ENCODE data around the gene IQCH.

- TF ChIP-seq, protein P1, sequence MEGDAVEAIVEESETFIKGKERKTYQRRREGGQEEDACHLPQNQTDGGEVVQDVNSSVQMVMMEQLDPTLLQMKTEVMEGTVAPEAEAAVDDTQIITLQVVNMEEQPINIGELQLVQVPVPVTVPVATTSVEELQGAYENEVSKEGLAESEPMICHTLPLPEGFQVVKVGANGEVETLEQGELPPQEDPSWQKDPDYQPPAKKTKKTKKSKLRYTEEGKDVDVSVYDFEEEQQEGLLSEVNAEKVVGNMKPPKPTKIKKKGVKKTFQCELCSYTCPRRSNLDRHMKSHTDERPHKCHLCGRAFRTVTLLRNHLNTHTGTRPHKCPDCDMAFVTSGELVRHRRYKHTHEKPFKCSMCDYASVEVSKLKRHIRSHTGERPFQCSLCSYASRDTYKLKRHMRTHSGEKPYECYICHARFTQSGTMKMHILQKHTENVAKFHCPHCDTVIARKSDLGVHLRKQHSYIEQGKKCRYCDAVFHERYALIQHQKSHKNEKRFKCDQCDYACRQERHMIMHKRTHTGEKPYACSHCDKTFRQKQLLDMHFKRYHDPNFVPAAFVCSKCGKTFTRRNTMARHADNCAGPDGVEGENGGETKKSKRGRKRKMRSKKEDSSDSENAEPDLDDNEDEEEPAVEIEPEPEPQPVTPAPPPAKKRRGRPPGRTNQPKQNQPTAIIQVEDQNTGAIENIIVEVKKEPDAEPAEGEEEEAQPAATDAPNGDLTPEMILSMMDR (conservative IDR thresholded peaks at IDR 0.05): no peak
- no peak for TF ChIP-seq ZFX (IDR thresholded peaks at IDR 0.05)
Observed at GRCh38 chr15:67281714-67282113, 27.1 kb downstream of the IQCH start.
